Retinal pigment epithelial cell (primary cell): ENCODE results near the gene NOL6.
"Not testable (repeated sequence)": the region's sequence is repeated elsewhere in the genome, so short reads cannot be mapped to it uniquely, and the experiment has no call there.

Experiments used
- DNase-seq: peaks from one replicate; pipeline ENCODE4 v3.0.0-alpha.2; 2010; ENCODE audit warnings: low read depth
- H3K4me3 ChIP-seq: 2 replicates; pipeline ENCODE4 v1.5.1; 2011; ENCODE audit warnings: mild to moderate bottlenecking, low read length, control low read depth, moderate library complexity
- TF ChIP-seq, protein P1 (sequence below): conservative IDR thresholded peaks from 2 replicates; pipeline ENCODE4 v1.5.1; 2011; ENCODE audit warnings: low read depth, low read length, control low read depth, inconsistent platforms

The NOL6 gene

GRCh38 chr9:33463151-33463550 lies 10.6 kb downstream of the NOL6 start:
- H3K4me3 ChIP-seq = no peak overlapping the region
- TF ChIP-seq, protein P1, sequence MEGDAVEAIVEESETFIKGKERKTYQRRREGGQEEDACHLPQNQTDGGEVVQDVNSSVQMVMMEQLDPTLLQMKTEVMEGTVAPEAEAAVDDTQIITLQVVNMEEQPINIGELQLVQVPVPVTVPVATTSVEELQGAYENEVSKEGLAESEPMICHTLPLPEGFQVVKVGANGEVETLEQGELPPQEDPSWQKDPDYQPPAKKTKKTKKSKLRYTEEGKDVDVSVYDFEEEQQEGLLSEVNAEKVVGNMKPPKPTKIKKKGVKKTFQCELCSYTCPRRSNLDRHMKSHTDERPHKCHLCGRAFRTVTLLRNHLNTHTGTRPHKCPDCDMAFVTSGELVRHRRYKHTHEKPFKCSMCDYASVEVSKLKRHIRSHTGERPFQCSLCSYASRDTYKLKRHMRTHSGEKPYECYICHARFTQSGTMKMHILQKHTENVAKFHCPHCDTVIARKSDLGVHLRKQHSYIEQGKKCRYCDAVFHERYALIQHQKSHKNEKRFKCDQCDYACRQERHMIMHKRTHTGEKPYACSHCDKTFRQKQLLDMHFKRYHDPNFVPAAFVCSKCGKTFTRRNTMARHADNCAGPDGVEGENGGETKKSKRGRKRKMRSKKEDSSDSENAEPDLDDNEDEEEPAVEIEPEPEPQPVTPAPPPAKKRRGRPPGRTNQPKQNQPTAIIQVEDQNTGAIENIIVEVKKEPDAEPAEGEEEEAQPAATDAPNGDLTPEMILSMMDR = no peak
- no peak for DNase-seq

GRCh38 chr9:33461492-33461891 lies 12.2 kb downstream of the NOL6 start:
- TF ChIP-seq, protein P1 = no peak
- no peak overlapping the region for H3K4me3 ChIP-seq
- DNase-seq = no peak

DNA sequence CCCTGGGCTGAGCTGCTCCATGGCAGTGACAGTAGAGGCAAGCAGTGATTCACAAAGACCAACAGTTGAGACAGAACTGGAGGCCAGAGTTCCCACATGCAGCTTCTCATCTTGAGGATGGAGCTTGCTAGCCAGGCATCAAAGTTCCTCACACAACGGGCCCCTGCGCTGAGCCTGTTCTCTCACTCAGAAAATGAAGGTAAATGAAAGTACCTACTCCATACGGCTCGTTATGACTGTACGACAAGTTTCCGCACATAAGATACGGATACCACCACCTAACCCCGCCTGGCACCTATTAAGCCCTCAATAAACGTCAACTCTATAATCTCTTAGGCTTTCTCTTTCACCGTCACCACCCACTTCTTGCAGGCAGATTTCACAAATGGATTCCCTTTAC lies 12.9 kb downstream of the NOL6 start:
- no peak overlapping the region for H3K4me3 ChIP-seq
- no peak for DNase-seq
- TF ChIP-seq, protein P1 = no peak

DNA sequence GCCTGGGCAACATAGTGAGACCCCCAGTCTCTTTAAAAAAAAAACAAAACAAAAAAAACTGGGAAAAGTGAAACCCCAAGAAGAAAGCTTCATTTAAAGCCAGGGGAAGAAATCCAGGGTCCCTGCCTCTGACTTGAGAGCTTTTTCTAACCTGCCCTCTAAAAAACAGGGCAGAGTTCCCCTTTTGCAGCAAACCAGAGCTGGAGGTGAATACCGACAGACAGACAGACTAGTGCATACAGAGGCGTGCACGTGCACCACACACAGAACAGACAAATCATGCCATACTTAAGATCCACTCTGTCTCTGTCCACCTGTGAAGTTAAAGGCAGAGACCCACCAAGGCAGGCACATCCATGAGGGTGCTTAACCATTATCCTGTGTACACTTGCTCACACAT lies 14.6 kb downstream of the NOL6 start:
- DNase-seq = no peak
- H3K4me3 ChIP-seq = no peak overlapping the region
- TF ChIP-seq, protein P1 = no peak

DNA sequence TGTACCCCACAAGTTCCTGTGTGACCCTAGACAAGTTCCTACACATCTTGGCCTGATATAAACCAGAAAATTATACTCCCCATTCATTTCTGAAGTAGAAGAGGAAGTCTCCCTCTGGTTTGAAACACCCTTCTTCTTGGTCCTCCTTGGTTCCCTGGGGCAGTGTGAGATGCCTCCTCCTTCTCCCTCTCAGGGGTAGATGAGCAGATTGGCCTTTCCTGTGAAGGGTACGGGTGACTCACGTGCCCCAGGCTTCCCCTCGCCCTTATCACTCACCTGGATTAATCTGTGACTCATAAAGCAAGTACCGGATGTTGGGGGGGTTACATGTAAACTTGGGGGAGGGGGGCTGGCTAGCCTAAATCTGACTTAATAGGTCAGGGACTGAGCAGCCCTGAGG lies 15.3 kb downstream of the NOL6 start:
- no peak overlapping the region for H3K4me3 ChIP-seq
- peak; percentile 26 for DNase-seq
- TF ChIP-seq, protein P1 = no peak

GRCh38 chr9:33455945-33456344 lies 17.8 kb downstream of the NOL6 start:
- TF ChIP-seq, protein P1 = no peak
- H3K4me3 ChIP-seq = no peak overlapping the region
- no peak for DNase-seq

DNA sequence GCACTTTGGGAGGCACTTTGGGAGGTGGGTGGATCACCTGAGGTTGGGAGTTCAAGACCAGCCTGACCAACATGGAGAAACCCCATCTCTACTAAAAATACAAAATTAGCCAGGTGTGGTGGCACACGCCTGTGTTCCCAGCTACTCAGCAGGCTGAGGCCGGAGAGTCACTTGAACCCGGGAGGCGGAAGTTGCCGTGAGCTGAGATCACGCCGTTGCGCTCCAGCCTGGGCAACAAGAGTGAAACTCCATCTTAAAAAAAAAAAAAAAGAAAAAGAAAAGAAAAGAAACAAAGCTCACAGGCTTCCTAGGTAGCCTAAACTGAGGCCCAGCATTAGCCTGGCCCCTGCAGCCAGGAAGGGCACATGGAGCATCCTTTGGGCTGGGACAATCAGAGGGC lies 18.3 kb downstream of the NOL6 start:
- not testable (repeated sequence) for DNase-seq, H3K4me3 ChIP-seq

DNA sequence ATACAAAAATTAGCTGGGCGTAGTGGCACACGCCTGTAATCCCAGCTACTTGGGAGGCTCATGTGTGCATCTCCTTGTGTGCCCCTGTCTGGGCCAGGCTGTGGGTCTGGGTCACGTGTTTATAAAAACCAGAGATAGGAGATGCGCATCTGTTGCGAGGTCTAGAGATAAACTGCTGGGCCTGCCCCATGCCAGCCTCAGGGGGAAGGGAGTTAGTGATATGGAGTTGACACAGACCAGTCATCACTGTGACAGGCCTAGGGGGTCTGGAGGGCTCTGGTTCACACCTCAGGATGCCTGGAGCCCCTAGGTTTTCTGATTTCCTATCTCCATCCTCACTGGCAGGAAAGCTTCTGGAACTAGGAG lies 19.1 kb downstream of the NOL6 start:
- not testable (repeated sequence) for H3K4me3 ChIP-seq, DNase-seq
